Coronary artery (tissue), 2 donors: ENCODE results near the gene CD47.

Experiments used
- DNase-seq: peaks from one replicate; pipeline ENCODE4 v3.0.0-alpha.2; 2017; ENCODE audit warnings: low spot score
- H3K27ac ChIP-seq, 2 donors: fragments of 200-600 bp; sonication (generic); one replicate each; pipeline ENCODE4 v1.5.1; 2016 to 2019
- H3K4me3 ChIP-seq: fragments of 200-600 bp; sonication (generic); 2 replicates; pipeline ENCODE4 v1.5.1; 2016; ENCODE audit warnings: mild to moderate bottlenecking, moderate library complexity
- TF ChIP-seq, protein P1 (sequence below): fragments of 200-600 bp; sonication (generic); IDR thresholded peaks from one replicate; pipeline ENCODE4 v1.5.1; 2019; ENCODE audit warnings: antibody characterized with exemption

CD47 gene

DNA sequence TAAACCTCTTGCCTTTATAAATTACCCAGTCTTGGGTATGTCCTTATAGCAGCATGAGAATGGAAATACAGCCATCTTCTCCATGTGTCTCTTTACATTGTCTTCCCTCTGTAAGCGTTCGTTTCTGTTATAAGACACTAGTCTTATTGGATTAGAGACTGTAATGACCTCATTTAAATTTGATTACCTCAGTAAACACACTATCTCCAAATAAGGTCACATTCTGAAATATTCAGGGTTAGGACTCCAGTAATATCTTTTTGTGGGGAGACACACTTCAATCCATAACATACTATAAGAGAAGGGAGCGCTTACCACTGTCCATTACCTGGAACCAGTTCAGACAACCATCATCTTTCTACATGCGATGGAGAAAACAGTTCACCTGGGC, 34.3 kb upstream of the CD47 start:
- Histone ChIP-seq H3K27ac (no peak overlapping the region), H3K4me3 (no peak overlapping the region)
- TF ChIP-seq, protein P1, sequence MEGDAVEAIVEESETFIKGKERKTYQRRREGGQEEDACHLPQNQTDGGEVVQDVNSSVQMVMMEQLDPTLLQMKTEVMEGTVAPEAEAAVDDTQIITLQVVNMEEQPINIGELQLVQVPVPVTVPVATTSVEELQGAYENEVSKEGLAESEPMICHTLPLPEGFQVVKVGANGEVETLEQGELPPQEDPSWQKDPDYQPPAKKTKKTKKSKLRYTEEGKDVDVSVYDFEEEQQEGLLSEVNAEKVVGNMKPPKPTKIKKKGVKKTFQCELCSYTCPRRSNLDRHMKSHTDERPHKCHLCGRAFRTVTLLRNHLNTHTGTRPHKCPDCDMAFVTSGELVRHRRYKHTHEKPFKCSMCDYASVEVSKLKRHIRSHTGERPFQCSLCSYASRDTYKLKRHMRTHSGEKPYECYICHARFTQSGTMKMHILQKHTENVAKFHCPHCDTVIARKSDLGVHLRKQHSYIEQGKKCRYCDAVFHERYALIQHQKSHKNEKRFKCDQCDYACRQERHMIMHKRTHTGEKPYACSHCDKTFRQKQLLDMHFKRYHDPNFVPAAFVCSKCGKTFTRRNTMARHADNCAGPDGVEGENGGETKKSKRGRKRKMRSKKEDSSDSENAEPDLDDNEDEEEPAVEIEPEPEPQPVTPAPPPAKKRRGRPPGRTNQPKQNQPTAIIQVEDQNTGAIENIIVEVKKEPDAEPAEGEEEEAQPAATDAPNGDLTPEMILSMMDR: no peak
- no peak for DNase-seq

DNA sequence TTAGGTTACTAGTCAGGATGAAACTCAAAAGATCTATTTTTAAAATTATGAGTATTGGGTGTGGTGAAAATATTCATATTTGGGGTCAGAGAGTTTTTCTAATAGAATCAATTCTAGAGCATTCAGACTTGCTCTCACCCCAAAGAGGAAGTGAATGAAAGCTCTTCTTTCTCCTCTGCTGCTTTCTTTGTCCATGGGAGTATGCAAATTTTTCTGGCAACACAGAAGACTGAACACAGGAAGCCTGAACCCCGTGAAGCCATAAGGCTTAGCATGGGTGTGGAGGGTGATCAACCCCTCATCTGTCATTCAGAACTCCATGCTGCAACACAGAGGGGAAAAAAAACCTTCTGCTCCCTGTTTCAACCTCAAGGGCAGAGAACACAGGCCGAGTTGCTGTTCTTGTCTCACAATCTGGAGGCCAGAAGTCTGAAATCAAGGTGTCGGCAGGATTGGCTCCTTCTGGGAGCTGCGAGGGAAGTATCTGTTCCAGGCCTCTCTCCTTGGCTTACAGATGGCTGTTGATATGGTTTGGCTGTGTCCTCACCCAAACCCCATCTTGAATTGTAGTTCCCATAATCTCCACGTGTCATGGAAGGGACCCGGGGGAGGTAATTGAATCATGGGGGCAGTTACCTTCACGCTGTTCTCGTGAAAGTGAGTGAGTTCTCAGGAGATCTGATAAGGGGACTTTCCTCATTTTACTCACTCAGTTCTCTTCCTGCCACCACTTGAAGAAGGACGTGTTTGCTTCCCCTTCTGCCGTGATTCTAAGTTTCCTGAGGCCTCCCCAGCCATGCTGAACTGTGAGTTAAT, 33.7 kb upstream of the CD47 start:
- Histone ChIP-seq H3K27ac (no peak overlapping the region), H3K4me3 (no peak overlapping the region)
- no peak for DNase-seq
- TF ChIP-seq, protein P1: no peak

DNA sequence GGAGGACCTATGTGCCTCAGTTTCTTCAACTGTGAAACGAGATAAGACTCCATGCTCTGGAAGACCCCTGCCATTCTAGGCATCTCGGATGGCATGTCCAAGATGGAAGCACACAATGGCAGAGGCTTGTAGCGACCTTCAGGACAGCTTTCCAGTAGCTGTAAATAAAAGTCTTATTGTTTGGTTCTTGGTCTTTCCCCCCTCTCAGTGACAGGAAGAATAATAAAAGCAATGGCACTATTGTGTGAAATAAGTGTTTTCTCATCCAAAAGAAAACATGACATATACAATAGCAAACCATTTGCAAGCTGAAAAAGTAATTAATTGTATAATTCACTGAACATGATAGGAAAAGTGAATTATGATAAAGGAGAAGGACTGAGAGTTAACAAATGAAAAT, 32.5 kb upstream of the CD47 start:
- no peak for DNase-seq
- Histone ChIP-seq H3K27ac (no peak overlapping the region), H3K4me3 (no peak overlapping the region)
- TF ChIP-seq, protein P1: no peak

DNA sequence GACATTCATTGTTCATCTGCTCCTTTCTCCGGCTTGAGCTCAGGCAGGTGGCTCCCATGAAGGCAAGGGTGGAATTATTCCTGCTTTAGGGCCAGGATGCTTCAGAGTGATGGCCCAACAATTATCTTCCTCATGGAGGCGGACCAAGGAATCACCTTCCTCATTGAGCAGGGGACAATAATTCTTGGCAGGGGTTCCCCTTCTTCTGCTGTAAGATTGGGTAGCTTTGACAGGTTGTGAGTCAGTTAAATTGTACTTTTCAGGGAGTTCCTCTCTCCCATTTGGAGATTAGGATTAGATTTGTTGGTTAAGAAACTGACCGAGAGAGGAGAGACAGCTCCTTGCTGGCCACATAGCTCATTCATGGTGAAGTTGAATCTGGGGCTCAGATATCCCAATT, 31.4 kb upstream of the CD47 start:
- DNase-seq: no peak

DNA sequence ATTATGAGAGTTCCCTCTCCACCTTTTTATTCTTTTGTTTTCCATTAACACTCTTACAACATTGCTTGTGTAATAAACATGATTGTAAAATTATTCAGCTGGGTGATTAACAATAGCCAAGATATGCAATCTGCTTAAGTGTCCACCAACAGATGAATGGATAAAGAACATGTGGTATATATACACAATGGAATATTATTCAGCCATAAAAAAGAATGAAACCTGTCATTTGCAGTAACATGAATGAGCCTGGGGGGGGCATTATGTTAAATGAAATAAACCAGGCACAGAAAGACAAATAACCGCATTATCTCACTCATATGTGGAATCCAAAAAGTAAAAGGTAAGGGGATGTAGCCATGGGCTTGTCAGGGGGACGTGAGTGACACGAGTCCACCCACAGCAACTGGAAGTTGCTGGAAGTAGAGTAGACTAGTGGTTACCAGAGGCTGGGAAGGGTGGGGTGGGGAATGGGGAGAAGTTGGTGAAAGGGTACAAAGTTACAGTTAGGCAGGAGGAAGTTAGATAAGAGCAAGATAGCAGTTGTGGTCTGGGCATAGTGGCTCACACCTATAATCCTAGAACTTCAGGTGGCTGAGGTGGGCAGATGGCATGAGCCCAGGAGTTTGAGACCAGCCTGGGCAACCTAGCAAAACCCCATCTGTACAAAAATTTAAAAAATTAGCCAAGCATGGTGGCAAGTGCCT, 28.7 kb upstream of the CD47 start:
- no peak for DNase-seq

More for the DNA sequence above, 31.4 kb upstream of the CD47 start:
- no peak overlapping the region for H3K4me3 ChIP-seq
- TF ChIP-seq, protein P1: no peak
- H3K27ac ChIP-seq: no peak overlapping the region

DNA sequence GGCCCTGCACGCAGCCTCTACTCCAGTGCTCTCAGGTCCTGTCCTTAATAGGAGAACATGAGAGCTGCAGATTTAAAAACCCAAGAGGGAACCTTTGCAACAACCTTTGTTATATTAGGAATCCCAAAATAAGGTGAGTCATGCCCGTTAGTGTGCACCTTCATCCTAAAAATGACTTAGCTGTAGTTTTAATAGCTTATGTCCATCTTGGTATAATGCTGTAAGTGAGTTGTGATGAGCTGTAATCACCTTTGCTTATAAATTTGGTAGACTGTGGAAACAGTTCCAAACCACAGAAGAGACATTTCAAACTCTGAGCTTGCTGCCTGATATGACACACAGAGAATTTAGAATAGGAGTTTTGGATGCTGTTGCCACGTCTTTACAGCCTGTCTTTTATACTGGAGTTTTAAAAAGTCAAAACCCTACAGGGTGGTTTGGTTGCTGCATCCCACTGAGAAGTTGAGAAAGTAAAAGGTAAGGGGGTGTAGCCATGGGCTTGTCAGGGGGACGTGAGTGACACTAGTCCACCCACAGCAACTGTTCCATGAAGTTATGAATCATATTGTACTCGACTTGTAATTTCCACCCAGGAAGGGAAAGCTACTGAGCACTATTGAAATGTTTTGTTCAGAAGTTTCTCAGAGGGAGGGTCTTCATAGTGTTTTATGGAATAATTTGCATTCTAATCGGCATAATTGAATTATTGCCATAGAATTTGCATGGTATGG, 27.4 kb upstream of the CD47 start:
- no peak for DNase-seq
- Histone ChIP-seq H3K4me3 (no peak overlapping the region), H3K27ac (no peak overlapping the region)
- TF ChIP-seq, protein P1: no peak

More for the DNA sequence above, 28.7 kb upstream of the CD47 start:
- TF ChIP-seq, protein P1: no peak
- Histone ChIP-seq H3K4me3 (no peak overlapping the region), H3K27ac (no peak overlapping the region)
